Hematopoietic multipotent progenitor cell (in vitro differentiated cells): ENCODE results near the gene ZFYVE21. TPM values are rescaled to one million over a fixed set of nuclear protein-coding genes. Genes with fewer than 3 reads are reported as not detected.
A peak's percentile ranks its signal among the peaks of the same experiment; 100 is the strongest.

Experiments
- DNase-seq, 3 donors: peaks; one replicate each; pipeline ENCODE4 v3.0.0-alpha.2; 2011 to 2015; ENCODE audit warnings: low read depth in 2 of 3, low spot score in 2 of 3
- total RNA-seq: library from RNA; depleted of rRNA; stranded (reverse); fragments of >200 nt; gene quantifications from one replicate; pipeline ENCODE4 v1.2.3, GENCODE V29; 2012

Gene ZFYVE21
- total RNA-seq, 1 donor, result 25.0 TPM

GRCh38 chr14:103735439-103735814 is 19.8 kb downstream of the ZFYVE21 start:
- no peak for DNase-seq

- DNase-seq, result no peak
Observed at GRCh38 chr14:103735815-103736545, 20.4 kb downstream of the ZFYVE21 start.

GRCh38 chr14:103736546-103737431 is 21.2 kb downstream of the ZFYVE21 start:
- no peak for DNase-seq

GRCh38 chr14:103737432-103738045 is 21.9 kb downstream of the ZFYVE21 start:
- no peak for DNase-seq

GRCh38 chr14:103738166-103738565 is 22.6 kb downstream of the ZFYVE21 start:
- no peak for DNase-seq

- DNase-seq, result no peak
Observed at GRCh38 chr14:103738701-103739451, 23.3 kb downstream of the ZFYVE21 start.

- DNase-seq, result no peak
Observed at GRCh38 chr14:103739466-103739792, 23.8 kb downstream of the ZFYVE21 start.

GRCh38 chr14:103739793-103740501 is 24.3 kb downstream of the ZFYVE21 start:
- DNase-seq, result no peak

GRCh38 chr14:103740991-103741689 is 25.5 kb downstream of the ZFYVE21 start:
- DNase-seq, result no peak

GRCh38 chr14:103741876-103742275 is 26.3 kb downstream of the ZFYVE21 start:
- DNase-seq, result no peak

- DNase-seq, result no peak
Observed at GRCh38 chr14:103742499-103743255, 27.1 kb downstream of the ZFYVE21 start.

GRCh38 chr14:103743691-103744090 is 28.1 kb downstream of the ZFYVE21 start:
- no peak for DNase-seq

- DNase-seq, result no peak
Observed at GRCh38 chr14:103744621-103745395, 29.2 kb downstream of the ZFYVE21 start.

- no peak for DNase-seq
Observed at GRCh38 chr14:103745424-103745823, 29.8 kb downstream of the ZFYVE21 start.

- no peak for DNase-seq
Observed at GRCh38 chr14:103746701-103747100, 31.1 kb downstream of the ZFYVE21 start.

GRCh38 chr14:103748534-103748857 is 32.9 kb downstream of the ZFYVE21 start:
- no peak for DNase-seq

GRCh38 chr14:103749452-103749851 is 33.8 kb downstream of the ZFYVE21 start:
- no peak for DNase-seq

GRCh38 chr14:103749860-103750259 is 34.2 kb downstream of the ZFYVE21 start:
- DNase-seq, result peak in 1 of 3 donors; percentile 53
